B cell (primary cell): Measurements from ENCODE around the gene HMG20B. TPM values are rescaled to one million over a fixed set of nuclear protein-coding genes. Genes with fewer than 3 reads are reported as not detected.

Experiments
- ATAC-seq: fragments of 200-7000 bp; cut with Tn5 transposase; one replicate; pipeline ENCODE4 v1.10.0; 2021; ENCODE audit warnings: low read depth, mild to moderate bottlenecking, moderate number of reproducible peaks, moderate library complexity
- CTCF ChIA-PET: fragments of 350-600 bp; sonication (Branson Sonifier 250); formaldehyde crosslinking; loops from one replicate; lab custom pipeline; 2021; ENCODE audit warnings: antibody characterized with exemption, inconsistent platforms; lab: Charles Lee
- POLR2A ChIA-PET: fragments of 350-600 bp; sonication (Branson Sonifier 250); formaldehyde crosslinking; loops from one replicate; lab custom pipeline; 2021; ENCODE audit warnings: antibody characterized with exemption; lab: Charles Lee
- DNase-seq: peaks from one replicate; pipeline ENCODE4 v3.0.0; 2013
- H2AFZ ChIP-seq: 2 replicates; pipeline ENCODE4 v1.6.1; 2012; ENCODE audit warnings: mild to moderate bottlenecking, low read depth, low read length; ENCODE audit not compliant: insufficient read depth, poor library complexity, severe bottlenecking
- H3K27ac ChIP-seq, 2 donors: 1 replicate in 1 of 2; 2 replicates in 1 of 2; pipeline ENCODE4 v1.5.1; 2012 to 2013; ENCODE audit warnings: low read length in 2 of 2, mild to moderate bottlenecking in 2 of 2, moderate library complexity in 1 of 2
- H3K27me3 ChIP-seq, 4 experiments: fragments of 200-600 bp in 1 of 4; sonication (generic) in 1 of 4; replicated peaks in 1 of 4; 1 replicate in 2 of 4; 2 replicates in 2 of 4; pipeline versions ENCODE4 v1.6.1 to v1.7.0; 2013 to 2016; ENCODE audit warnings: low read length in 3 of 4, mild to moderate bottlenecking in 2 of 4, mixed read lengths in 1 of 4, moderate library complexity in 1 of 4; ENCODE audit not compliant: insufficient read depth in 4 of 4, control insufficient read depth in 3 of 4; ENCODE audit errors: control extremely low read depth in 1 of 4
- H3K36me3 ChIP-seq, 2 experiments: replicated peaks in 1 of 2; 1 replicate in 1 of 2; 2 replicates in 1 of 2; pipeline versions ENCODE4 v1.6.1 to v1.7.1; 2013; ENCODE audit warnings: low read length in 1 of 2; ENCODE audit not compliant: insufficient read depth in 2 of 2, control insufficient read depth in 1 of 2; ENCODE audit errors: control extremely low read depth in 1 of 2, extremely low read depth in 1 of 2
- H3K4me1 ChIP-seq, 2 donors: fragments of 200-600 bp in 1 of 2; sonication (generic) in 1 of 2; 1 replicate in 1 of 2; 2 replicates in 1 of 2; pipeline versions ENCODE4 v1.5.1 to v1.6.1; 2013 to 2017; ENCODE audit warnings: low read length in 2 of 2; ENCODE audit not compliant: control insufficient read depth in 2 of 2, insufficient read depth in 2 of 2
- H3K4me2 ChIP-seq: replicated peaks from 2 replicates; pipeline ENCODE3; 2012; ENCODE audit warnings: mild to moderate bottlenecking, low read depth, low read length; ENCODE audit not compliant: poor library complexity, severe bottlenecking
- H3K4me3 ChIP-seq, 5 experiments: fragments of 200-600 bp in 1 of 5; sonication (generic) in 1 of 5; 1 replicate in 3 of 5; 2 replicates in 2 of 5; pipeline versions ENCODE4 v1.5.1 to v1.7.0; 2011 to 2016; ENCODE audit warnings: low read length in 4 of 5, mild to moderate bottlenecking in 4 of 5, low read depth in 2 of 5, control low read depth in 1 of 5, moderate library complexity in 1 of 5; ENCODE audit not compliant: insufficient read depth in 1 of 5; ENCODE audit errors: control extremely low read depth in 1 of 5, extremely low read depth in 1 of 5
- H3K79me2 ChIP-seq: fragments of 200-600 bp; sonication (generic); one replicate; pipeline ENCODE4 v1.6.0; 2016; ENCODE audit warnings: low read length; ENCODE audit not compliant: control insufficient read depth, insufficient read depth
- H3K9ac ChIP-seq: fragments of 200-600 bp; sonication (generic); 2 replicates; pipeline ENCODE4 v1.6.1; 2017; ENCODE audit warnings: mild to moderate bottlenecking, low read length, moderate library complexity
- H3K9me3 ChIP-seq, 3 donors: one replicate each; pipeline versions ENCODE4 v1.6.1 to v1.7.1; 2013; ENCODE audit warnings: low read length in 2 of 3; ENCODE audit not compliant: control insufficient read depth in 2 of 3, insufficient read depth in 1 of 3; ENCODE audit errors: control extremely low read depth in 1 of 3
- H4K20me1 ChIP-seq: 2 replicates; pipeline ENCODE4 v1.6.0; 2012; ENCODE audit warnings: mild to moderate bottlenecking, low read length; ENCODE audit not compliant: insufficient read depth, control insufficient read depth, poor library complexity, severe bottlenecking
- H3K27ac Mint-ChIP-seq: one replicate; pipeline ENCODE4 v1.8.0; 2021; ENCODE audit warnings: mixed read lengths
- H3K27me3 Mint-ChIP-seq: one replicate; pipeline ENCODE4 v1.8.0; 2021; ENCODE audit warnings: mixed read lengths
- H3K4me1 Mint-ChIP-seq: one replicate; pipeline ENCODE4 v1.8.0; 2021; ENCODE audit warnings: mixed read lengths
- H3K4me3 Mint-ChIP-seq: one replicate; pipeline ENCODE4 v1.8.0; 2021; ENCODE audit warnings: mixed read lengths
- H3K9me3 Mint-ChIP-seq: one replicate; pipeline ENCODE4 v1.8.0; 2022; ENCODE audit warnings: mixed read lengths; ENCODE audit not compliant: insufficient read depth
- EZH2 ChIP-seq: IDR thresholded peaks from 2 replicates; pipeline ENCODE4 v1.6.1; 2012; ENCODE audit warnings: borderline replicate concordance, low read depth, mild to moderate bottlenecking, moderate library complexity, low read length; ENCODE audit not compliant: insufficient read depth, poor library complexity, severe bottlenecking
- WGBS: methylation state at CpG from one replicate; pipeline ENCODE4 v1.1.5; 2013; ENCODE audit warnings: missing lambda C conversion rate; ENCODE audit not compliant: insufficient coverage; 5-methylcytosine and 5-hydroxymethylcytosine counted together
- intact Hi-C: fragments of 100-400 bp; cut with micrococcal nuclease; formaldehyde crosslinking; loops from one replicate; pipeline ENCODE4 v1.10.0; 2022
- polyA plus RNA-seq: library from polyadenylated mRNA; depleted of rRNA; stranded (reverse); fragments of >200 nt; gene quantifications from 2 replicates; pipeline ENCODE4 v1.2.3, GENCODE V29; 2012
- total RNA-seq, 2 donors: library from RNA; stranded (reverse); fragments of 120-200 nt in 1 of 2; gene quantifications; 1 replicate in 1 of 2; 2 replicates in 1 of 2; pipeline versions ENCODE4 v1.2.3 to v1.2.4, GENCODE V29; 2013 to 2022
- TF ChIP-seq, protein P1 (sequence below): fragments of 200-600 bp; IDR thresholded peaks from one replicate; pipeline ENCODE4 v1.8.0; 2022; ENCODE audit warnings: antibody characterized with exemption, mild to moderate bottlenecking

Gene HMG20B
- total and polyA plus RNA-seq, 2 donors (not counting 1 experiment from before 2014, with no cell fraction given): 41.7 to 59.0 TPM

DNA sequence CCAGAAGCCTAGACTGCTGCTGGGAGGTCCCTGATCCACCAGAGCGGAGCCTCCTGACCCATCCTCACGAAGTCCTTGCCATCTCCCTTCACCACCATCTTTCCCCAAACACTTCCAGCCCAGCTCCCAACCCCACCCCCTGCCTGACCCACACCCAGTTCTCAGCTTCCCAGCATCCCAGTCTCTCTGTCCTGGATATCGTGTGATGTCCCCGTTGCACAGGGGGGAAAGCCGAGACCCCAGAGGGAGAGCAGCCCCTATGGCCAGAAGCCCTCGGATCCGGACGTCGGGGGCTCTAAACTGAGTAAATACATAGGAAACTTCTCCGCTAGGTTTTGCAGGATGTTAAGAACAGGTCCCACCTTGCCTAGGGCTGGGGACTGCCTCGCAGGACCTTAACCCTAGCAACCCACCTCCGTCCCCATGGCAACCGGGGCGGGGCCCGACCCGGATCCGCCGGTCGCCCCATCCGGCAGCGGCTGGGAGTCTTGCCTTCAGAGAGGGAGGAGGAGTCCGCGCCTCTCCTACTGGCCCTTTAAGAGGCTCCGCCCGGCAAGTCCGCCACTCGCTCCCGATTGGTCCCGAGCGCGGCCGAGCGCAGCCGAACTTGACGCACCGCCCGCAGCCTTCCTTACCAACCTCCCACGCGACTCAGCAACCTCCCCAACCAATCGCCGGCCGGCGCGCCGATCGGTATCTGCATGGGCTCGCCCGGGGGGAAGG lies 451 bp upstream of the HMG20B start:
- Histone ChIP-seq H3K4me2 (peak overlapping the region; percentile 100), H3K9ac (peak overlapping the region; percentile 77), H3K79me2 (no peaks in the 10 kb centered on the region), H3K27ac (peak overlapping the region; percentile 24 to 65), H3K4me3 (peak overlapping the region; percentile 11 to 74 (median 54)), H3K4me1 (peaks cover 12 to 18% of the 10 kb centered on the region in 2 donors), H3K9me3 (peaks cover 0 to 15% (median 0%) of the 10 kb centered on the region in 3 donors), H4K20me1 (peaks cover 7% of the 10 kb centered on the region), H3K36me3 (no peaks in the 10 kb centered on the region), H2AFZ (peak overlapping the region; percentile 98), H3K27me3 (no peaks in the 10 kb centered on the region)
- DNase-seq (peak; percentile 99), ATAC-seq (peak; percentile 94)
- Mint-ChIP-seq H3K27ac (peak overlapping the region; percentile 83), H3K27me3 (no peaks in the 10 kb centered on the region), H3K4me1 (peaks cover 16% of the 10 kb centered on the region), H3K4me3 (peak overlapping the region; percentile 86), H3K9me3 (no peaks in the 10 kb centered on the region)
- intact Hi-C loops: loop anchor here (1.0 to 5.0 kb wide), 4 partner anchors 15 to 190 kb away; partner anchors contain the start of genes APBA3, FZR1, MFSD12 and MRPL54
- POLR2A ChIA-PET: no interaction called here
- WGBS: 3% methylated on average over 46 of the region's 48 CpGs
- TF ChIP-seq EZH2: no peak
- TF ChIP-seq, protein P1, sequence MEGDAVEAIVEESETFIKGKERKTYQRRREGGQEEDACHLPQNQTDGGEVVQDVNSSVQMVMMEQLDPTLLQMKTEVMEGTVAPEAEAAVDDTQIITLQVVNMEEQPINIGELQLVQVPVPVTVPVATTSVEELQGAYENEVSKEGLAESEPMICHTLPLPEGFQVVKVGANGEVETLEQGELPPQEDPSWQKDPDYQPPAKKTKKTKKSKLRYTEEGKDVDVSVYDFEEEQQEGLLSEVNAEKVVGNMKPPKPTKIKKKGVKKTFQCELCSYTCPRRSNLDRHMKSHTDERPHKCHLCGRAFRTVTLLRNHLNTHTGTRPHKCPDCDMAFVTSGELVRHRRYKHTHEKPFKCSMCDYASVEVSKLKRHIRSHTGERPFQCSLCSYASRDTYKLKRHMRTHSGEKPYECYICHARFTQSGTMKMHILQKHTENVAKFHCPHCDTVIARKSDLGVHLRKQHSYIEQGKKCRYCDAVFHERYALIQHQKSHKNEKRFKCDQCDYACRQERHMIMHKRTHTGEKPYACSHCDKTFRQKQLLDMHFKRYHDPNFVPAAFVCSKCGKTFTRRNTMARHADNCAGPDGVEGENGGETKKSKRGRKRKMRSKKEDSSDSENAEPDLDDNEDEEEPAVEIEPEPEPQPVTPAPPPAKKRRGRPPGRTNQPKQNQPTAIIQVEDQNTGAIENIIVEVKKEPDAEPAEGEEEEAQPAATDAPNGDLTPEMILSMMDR: no peak
- CTCF ChIA-PET: interaction anchor here (0.6 kb wide), 1 partner anchor 660 kb away, joined by 4 read pairs; no protein-coding TSS in a partner anchor
